A549 treated with RU486 at 1 μM for 4 hours (cell line): ENCODE data around the gene MMD2. TPM values are rescaled to one million over a fixed set of nuclear protein-coding genes. Genes with fewer than 3 reads are reported as not detected.

ENCODE experiments used
- total RNA-seq: library from RNA; stranded (reverse); fragments of 200-300 nt; extraction: Qiagen RNA extraction; gene quantifications from 5 replicates; pipeline ENCODE4 v1.2.3, GENCODE V29; 2022; ENCODE audit warnings: low read depth

The MMD2 gene
- not detected in 5 replicates for total RNA-seq

GRCh38 chr7:4958477-4959301 is at the start of gene MMD2:
MMD2 (minus strand) TSS chr7:4959187; CDS start chr7:4959017, 170 bp downstream.

GRCh38 chr7:4883372-4884144 is 75.4 kb downstream of the MMD2 start, which contains the start of gene RADIL:
RADIL (minus strand) TSS chr7:4883716; CDS start chr7:4878139, 5,577 bp downstream.

GRCh38 chr7:4861673-4862072 is 97.3 kb downstream of the MMD2 start, which contains the start of gene PAPOLB:
PAPOLB (minus strand) TSS chr7:4862030; CDS start chr7:4861810, 220 bp downstream.

Other genes with a start within 250 kb of the MMD2 start
- gene AP5Z1, start 183.6 kb downstream of the MMD2 start, total RNA-seq: 21.7 to 37.8 TPM (median 32.3 TPM) in 5 replicates
- gene PAPOLB, start 97.2 kb downstream of the MMD2 start, total RNA-seq: not detected in 5 replicates
- 0.98 to 2.7 TPM (median 1.9 TPM) in 5 replicates for gene RADIL, start 75.5 kb downstream of the MMD2 start, total RNA-seq
- gene RBAK, start 86.7 kb upstream of the MMD2 start, total RNA-seq: 2.8 to 6.7 TPM (median 6.3 TPM) in 5 replicates
- 43.0 to 57.5 TPM (median 55.2 TPM) in 5 replicates for gene WIPI2, start 231.0 kb upstream of the MMD2 start, total RNA-seq